HG03565 (cell line): ENCODE measurements around the gene PCSK6.

Experiments
- ATAC-seq: cut with Tn5 transposase; IDR thresholded peaks from one replicate; pipeline ENCODE4 v1.9.1; 2021; ENCODE audit warnings: mild to moderate bottlenecking, moderate library complexity; ENCODE audit not compliant: unreplicated experiment

Gene PCSK6

DNA sequence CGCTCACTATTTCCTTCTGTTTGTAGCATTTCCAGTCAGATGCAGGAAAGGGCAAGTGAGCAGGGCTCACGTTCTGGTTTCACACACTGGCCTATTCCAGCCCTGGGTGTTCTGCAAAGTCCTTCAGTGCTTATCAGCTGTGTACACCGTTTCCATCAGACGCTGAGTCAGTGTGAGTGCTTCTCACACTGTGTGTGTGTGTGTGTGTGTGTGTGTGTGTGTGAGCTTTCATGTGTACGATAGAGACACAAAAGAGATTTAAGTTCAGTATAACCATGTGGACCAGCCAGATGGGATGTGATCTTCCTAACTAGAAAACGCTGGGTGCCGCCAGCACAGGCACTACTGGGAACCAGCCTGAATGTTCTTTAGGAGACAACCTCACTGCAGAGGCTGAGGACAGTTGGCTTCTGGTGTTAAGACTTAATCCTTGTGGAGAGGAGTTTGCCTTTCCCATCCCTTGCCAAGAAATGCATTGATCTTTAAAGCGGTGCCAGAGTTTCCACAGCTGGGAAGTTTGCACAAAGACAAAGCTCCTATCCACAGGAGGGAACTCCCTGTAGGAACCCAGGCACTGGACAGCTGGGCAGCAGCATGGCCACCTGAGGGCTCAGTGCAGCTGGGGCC lies 233.8 kb downstream of the PCSK6 start:
- no peak for ATAC-seq

DNA sequence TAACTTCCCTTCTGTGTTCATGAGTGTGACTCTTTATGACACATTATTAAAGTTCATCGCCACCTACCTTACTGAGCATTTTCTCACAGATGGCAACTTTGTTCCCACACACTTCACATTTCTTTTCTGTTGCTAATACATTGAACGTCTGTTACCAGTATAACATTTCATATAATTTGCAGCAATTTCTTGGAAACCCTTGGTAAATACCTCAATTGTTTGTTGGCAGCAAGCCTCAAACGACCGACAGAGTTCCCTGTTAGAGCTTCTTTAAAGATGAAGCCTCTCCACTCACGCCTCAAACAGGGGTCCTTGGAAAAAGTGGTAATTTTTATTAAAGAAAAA lies 234.5 kb downstream of the PCSK6 start:
- ATAC-seq = no peak

DNA sequence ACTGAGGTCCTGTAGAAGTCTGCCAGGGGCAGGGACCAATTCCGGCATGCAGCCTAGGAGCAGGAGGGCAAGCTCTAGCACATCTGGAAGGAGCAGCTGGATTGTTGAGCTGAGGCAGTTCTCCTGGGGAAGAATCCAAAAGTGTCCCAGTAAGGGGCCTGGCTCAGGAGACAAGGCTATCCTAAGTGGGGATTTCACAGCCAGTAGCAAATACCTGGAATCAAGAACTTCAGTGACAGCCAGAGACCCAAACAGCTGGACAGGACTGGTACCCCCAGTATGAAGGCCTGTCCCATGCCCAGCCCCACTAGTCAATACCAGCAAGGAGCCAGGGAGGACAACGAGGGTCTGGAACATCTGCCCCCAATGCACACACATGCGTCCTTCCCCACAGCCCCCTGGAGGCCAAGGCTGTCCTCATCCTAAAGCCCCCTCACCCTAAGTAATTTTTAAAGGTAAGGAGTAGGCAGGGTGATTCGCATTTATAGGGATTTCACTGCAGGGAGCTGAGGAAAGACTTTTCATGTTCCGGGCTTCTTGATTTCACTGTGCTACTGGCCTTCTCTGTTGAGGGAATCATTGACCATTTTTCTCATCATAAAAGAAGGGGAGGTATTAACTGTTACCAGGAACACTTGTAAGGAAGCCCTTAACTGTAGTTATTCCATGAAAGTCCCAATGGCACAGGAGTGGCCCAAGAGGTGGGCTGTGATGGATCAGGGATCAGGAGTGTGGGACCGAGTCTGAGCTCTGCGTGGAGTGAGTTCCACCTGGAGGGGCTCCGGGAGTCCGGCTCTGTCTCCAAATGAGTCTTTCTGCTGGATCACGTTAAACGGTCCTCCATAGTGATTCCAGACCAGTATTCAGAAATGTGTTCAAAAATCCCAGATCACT lies 235.1 kb downstream of the PCSK6 start:
- no peak for ATAC-seq
